ENCODE data around the gene RTBDN. TPM values are rescaled to one million over a fixed set of nuclear protein-coding genes. Genes with fewer than 3 reads are reported as not detected.

Gene RTBDN
- total RNA-seq, 2 donors from 2014 or later: not detected

DNA sequence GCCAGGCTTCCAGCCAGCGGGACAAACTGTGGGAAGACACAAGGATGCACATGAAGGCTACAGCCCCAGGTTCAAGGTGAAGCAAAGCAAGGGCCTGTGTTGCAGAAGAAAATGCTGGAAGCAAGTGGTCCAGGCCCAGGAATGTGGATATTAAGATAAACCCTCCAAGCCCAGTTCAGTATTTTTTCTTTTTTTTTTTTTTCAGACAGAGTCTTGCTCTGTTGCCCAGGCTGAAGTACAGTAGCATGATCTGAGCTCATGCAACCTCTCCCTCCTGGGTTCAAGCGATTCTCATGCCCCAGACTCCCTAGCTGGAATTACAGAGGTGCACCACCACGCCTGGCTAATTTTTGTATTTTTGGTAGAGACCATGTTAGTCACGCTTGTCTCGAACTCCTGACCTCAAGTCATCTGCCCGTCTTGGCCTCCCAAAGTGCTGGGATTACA, 37.2 kb downstream of the RTBDN start:
- DNase-seq (ENCODE audit: low spot score): no peak
- intact Hi-C loops (cut with DNase I): loop anchor here (2.0 to 5.0 kb wide), 2 partner anchors 20 to 35 kb away; no protein-coding TSS in a partner anchor

DNA sequence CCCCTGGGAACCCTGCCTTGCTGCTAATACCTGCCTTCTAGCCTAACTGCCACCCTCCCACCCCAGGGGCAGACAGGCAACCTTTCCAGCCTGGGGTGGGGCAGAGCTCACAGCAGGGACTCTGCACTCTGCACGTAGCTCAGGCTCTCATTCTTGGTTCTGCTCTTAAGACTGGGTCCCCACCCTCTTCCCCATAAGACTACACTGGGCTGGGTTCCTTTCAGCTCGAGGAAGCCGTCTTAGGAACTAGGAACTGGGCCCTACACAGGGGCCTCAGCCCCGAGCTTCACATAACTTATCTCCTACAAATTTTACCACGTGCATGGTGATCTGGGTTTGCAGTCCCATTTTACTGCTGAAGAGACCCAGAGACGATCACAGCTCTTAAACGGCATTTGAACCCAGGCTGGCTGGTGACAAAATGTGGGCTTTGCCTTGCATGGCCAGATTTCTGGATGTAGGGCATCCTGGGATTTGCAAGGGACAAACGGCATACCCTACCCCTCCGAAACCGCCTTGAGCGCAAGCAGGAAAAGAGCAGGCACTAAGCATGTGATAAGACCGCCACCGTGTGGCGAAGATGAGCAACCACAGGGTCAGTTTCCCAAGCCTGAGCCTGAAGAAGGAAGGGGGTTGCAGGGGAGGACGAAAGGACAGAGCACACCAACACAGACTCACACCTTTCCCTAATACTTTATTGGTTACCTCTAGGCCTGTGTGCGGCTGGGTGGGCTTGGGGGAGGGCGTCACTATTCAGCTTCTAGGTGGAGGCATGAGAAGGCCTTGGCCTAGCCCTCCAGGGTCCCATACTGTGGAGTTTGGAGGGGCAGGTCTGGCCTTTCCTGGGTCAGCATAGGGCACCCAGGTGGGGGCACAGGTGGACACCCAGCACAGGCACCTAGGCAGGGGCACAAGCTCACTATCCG, 38.0 kb downstream of the RTBDN start:
- peak; percentile 93 for DNase-seq (ENCODE audit: low spot score)
- intact Hi-C loops (cut with DNase I): loop anchor here (2.0 to 5.0 kb wide), 2 partner anchors 20 to 34 kb away; no protein-coding TSS in a partner anchor

DNA sequence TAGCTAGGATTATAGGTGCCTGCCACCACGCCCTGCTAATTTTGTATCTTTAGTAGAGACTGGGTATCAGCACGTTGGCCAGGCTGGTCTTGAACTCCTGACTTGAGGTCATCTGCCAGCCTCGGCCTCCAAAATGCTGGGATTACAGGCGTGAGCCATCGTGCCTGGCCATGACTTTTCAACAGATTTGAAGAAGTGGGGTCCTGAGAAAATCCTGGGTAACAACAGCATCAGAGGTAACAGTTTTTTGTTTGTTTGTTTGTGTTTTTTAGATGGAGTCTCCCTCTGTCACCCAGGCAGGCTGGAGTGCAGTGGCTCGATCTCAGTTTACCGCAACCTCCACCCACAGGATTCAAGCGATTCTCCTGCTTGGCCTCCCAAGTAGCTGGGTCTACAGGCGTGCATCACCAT, 39.4 kb downstream of the RTBDN start:
- intact Hi-C loops (cut with DNase I): loop anchor here in 1 of 2 donors (2.0 to 5.0 kb wide), 3 partner anchors 16 to 227 kb away; no protein-coding TSS in a partner anchor
- DNase-seq (ENCODE audit: low spot score): no peak

DNA sequence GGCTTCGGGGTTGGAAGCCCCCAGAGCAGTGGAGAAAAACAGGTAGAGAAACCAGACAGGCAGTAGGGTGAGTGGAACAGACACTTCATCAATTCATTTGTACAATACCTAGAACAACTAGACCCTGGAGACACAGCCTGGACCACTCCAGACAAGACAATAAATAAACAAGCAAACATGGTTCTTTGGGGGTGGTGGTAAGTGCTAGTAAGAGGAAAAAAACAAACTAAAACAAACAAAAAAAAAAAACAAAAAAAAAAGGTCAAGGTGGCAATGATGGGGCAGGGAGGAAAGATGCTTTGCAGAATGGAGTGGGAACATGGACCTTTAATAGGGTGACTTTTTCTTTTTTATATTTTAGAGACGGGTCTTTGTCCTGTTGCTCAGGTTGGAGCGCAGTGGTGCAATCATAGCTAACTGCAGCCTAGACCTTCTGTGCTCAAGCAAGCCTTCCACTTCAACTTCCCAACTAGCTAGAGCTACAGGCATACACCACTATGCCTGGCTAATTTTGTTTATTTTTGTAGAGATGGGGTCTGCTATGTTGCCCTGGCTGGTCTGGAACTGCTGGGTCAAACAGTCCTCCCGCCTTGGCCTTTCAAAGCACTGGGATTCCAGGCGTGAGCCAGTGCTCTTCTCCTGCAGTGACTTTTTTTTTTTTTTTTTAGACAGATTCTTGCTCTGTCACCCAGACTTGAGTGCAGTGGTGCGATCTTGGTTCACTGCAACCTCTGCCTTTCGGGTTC, 40.0 kb downstream of the RTBDN start:
- no peak for DNase-seq (ENCODE audit: low spot score)
- intact Hi-C loops (cut with DNase I): loop anchor here in 1 of 2 donors (2.0 to 5.0 kb wide), 2 partner anchors 16 to 228 kb away; no protein-coding TSS in a partner anchor

DNA sequence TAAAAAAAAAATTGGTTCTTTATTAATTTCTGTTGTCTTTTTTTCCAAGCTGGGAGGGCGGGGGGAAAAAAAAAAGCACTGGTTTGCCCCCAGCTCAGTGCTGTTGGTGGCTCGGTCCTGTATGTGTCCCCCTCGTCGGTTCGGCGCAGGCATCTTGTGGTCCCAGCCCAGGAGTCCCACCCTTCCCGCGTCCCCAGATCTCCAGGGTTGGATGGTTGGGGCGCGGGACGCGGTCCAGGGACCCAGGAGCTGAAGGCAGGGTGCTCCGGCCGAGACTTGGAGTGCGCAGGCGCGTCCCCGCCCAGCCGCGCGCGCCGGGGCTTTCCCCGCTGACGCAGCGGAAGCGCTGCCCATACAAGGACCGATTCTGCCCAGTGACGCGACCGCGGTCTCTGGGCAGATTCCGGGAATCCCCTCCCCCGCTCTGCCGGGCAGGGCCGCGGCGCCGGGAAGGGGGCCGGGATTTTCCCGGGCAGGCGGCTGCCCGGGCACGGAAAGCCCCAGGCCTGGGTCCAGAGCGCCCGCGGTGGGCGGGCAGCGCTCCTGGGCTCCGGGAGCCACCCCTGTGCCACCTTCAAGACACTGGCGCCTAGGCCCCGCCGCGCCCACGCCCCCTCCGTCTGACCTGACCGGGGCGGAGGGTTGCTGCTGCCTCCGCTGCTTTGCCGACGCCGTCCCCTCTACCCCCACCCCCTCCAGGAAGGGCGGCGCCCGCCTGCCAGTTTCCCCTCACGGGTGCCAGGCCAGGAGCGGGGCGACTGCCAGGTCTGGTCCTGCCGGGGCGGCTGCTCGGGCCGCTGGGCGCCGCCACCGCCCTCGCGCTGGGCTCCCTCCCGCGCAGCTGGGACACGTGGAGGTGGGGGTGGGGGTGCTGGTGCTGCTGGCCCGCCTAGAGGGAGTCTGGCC, 40.8 kb downstream of the RTBDN start:
- peak; percentile 98 for DNase-seq (ENCODE audit: low spot score)
- intact Hi-C loops (cut with DNase I): loop anchor here in 1 of 2 donors (2.0 to 5.0 kb wide), 2 partner anchors 15 to 229 kb away; no protein-coding TSS in a partner anchor

DNA sequence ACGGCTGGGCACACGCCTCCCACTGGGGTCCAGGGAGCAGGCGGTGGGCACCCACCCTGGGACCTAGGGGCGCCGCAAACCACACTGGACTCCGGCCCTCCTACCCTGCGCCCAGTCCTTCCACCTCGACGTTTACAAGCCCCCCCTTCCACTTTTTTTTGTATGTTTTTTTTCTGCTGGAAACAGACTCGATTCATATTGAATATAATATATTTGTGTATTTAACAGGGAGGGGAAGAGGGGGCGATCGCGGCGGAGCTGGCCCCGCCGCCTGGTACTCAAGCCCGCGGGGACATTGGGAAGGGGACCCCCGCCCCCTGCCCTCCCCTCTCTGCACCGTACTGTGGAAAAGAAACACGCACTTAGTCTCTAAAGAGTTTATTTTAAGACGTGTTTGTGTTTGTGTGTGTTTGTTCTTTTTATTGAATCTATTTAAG, 41.5 kb downstream of the RTBDN start:
- intact Hi-C loops (cut with DNase I): loop anchor here in 1 of 2 donors (5.0 kb wide), 1 partner anchor 229 kb away; no protein-coding TSS in a partner anchor
- no peak for DNase-seq (ENCODE audit: low spot score)

DNA sequence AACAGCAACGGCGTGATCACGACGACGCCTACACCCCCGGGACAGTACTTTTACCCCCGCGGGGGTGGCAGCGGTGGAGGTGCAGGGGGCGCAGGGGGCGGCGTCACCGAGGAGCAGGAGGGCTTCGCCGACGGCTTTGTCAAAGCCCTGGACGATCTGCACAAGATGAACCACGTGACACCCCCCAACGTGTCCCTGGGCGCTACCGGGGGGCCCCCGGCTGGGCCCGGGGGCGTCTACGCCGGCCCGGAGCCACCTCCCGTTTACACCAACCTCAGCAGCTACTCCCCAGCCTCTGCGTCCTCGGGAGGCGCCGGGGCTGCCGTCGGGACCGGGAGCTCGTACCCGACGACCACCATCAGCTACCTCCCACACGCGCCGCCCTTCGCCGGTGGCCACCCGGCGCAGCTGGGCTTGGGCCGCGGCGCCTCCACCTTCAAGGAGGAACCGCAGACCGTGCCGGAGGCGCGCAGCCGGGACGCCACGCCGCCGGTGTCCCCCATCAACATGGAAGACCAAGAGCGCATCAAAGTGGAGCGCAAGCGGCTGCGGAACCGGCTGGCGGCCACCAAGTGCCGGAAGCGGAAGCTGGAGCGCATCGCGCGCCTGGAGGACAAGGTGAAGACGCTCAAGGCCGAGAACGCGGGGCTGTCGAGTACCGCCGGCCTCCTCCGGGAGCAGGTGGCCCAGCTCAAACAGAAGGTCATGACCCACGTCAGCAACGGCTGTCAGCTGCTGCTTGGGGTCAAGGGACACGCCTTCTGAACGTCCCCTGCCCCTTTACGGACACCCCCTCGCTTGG, 42.1 kb downstream of the RTBDN start:
- DNase-seq (ENCODE audit: low spot score): peak; percentile 93
- intact Hi-C loops (cut with DNase I): loop anchor here in 1 of 2 donors (5.0 kb wide), 1 partner anchor 230 kb away; no protein-coding TSS in a partner anchor

DNA sequence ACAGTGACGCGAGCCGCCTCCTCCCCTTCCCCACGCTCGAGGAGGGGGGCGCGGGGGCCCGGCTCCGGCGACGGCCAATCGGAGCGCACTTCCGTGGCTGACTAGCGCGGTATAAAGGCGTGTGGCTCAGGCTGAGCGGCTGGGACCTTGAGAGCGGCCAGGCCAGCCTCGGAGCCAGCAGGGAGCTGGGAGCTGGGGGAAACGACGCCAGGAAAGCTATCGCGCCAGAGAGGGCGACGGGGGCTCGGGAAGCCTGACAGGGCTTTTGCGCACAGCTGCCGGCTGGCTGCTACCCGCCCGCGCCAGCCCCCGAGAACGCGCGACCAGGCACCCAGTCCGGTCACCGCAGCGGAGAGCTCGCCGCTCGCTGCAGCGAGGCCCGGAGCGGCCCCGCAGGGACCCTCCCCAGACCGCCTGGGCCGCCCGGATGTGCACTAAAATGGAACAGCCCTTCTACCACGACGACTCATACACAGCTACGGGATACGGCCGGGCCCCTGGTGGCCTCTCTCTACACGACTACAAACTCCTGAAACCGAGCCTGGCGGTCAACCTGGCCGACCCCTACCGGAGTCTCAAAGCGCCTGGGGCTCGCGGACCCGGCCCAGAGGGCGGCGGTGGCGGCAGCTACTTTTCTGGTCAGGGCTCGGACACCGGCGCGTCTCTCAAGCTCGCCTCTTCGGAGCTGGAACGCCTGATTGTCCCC, 42.9 kb downstream of the RTBDN start, which contains the start of gene JUNB:
Gene JUNB, plus strand, starts transcription at position 142 of the 706 bp plus-strand sequence. Its CDS starts 286 bp downstream, at position 428.
- intact Hi-C loops (cut with DNase I): loop anchor here in 1 of 2 donors (5.0 kb wide), 1 partner anchor 231 kb away; no protein-coding TSS in a partner anchor

DNA sequence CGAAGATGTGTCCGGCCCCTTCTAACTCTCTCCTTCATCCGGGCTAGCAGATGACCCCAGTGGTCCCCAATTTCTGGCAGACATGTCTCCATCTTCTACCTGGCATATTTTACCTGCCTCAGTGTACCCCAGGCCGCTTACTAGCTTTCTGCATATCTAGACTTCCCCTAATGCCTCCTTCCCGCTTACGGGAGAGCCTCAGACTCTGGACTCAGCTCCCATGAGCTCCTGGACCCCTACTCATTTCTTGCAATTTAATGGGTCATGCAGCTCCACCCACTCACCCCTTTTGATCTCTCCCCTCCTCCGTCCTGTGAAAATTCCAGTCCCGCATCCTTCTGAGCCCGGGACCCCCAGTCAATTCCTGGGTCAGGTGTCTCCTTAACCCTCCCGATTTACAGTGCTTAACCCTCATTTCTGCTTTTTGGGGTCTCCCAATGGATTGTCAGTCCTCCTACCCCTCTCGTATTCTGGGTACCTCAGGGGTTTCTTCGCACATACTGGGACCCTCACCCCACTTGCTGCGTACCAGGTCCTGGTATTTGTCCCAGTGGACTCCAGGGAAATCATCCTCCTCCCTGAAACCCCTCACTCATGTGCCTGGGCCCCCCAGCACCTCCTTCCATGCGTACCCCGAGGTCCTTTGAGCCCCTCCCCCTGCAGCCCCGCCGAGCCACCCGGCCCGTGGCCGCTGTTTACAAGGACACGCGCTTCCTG, 43.6 kb downstream of the RTBDN start:
- no peak for DNase-seq (ENCODE audit: low spot score)
- intact Hi-C loops (cut with DNase I): loop anchor here in 1 of 2 donors (5.0 kb wide), 1 partner anchor 232 kb away; no protein-coding TSS in a partner anchor

More for the DNA sequence above, 42.9 kb downstream of the RTBDN start, which contains the start of gene JUNB:
- peak; percentile 99 for DNase-seq (ENCODE audit: low spot score)

DNA sequence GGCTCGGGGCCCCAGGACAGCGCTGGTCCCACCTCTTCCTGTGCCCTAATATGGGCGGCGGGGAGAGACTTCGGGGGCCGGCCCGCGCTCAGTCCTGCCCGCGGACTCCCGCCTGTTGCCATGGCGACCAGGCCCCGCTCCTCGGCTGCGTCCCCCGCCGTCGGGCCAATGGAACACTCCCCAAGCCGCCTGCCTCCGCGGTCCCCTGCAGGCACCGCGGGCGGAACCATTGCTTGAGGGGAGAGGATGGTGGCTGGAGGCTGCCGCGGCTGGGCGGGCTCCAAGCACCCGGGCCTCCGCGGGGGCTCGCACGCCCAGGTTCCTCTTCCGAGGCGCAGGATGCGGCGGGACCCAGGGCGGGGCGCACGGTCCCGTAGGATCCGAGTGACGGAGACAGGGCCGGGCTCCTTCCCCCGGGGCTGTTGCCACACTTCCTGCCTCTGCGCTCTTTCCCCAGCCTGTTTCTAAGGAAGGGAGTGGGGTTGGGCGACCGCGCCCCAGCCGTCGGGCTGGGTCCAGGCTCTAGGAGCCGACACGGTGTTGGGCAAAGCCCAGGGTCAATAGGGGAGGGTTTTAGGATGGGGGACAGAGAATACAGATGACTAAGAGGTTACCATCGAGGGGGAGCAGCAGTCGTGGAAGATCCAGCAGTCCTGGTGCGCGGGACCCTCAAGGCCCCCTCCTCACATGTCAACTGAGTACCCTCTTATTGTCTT, 44.3 kb downstream of the RTBDN start:
- intact Hi-C loops (cut with DNase I): loop anchor here in 1 of 2 donors (5.0 kb wide), 1 partner anchor 232 kb away; no protein-coding TSS in a partner anchor
- peak; percentile 100 for DNase-seq (ENCODE audit: low spot score)

DNA sequence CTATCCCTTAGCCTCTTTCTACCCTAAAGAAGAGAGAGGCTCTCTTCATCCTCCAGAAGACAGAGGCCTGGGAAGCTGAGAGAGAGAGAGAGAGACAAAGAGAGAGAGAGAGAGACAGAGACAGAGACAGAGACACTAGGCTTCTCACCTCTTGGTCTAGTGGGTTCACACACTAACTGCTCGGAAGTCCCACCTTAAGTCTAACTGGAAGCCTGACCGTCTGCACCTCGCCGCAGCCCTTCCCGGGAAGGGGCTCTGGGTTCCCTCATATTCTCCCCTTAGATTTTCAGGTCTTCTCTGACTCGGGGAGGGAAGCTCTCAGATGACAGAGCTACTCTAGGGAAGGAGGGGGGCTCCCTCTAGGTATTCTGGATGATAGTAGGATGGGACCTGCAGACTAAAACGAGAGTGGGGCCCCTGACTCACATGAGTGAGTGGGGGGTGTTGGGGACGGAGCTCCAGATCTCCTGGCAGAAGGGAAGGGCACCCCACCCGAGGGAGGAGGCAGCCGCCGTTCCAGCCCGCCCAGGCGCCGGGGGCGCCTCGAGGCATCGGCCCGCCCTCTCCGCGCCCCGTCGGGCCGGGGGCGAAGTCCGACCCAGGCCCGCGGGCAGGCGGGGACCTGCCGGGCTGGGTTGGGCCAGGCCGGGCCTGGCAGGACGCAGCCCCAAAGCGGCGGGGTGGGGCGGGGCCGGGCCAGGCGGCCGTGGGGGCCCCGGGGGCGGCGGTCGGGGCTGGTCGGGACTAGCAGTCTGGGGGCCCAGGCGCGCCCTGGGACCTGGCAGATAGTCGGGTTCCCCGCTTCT, 45.1 kb downstream of the RTBDN start:
- intact Hi-C loops (cut with DNase I): no loop called here
- no peak for DNase-seq (ENCODE audit: low spot score)

DNA sequence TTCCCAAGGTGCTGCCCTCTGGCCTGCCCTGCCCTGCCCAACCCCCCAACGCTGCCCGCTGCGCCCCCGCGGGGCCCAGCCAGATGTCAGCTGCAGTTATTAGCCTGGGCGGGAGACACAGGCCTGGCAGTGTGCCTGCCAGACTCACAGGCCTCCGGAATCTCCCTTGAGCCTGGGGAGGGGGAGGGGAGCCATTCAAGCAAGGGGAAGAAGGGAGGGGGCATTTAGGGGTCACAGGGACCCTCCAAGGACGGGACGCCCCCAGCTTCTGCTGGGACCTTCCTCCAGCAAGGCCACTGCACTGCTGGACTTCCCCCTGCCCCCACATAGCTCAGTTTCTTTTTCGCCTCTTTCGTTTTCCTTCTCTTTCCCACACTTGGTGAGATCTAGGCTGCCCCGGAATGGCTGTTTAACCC, 45.7 kb downstream of the RTBDN start:
- DNase-seq (ENCODE audit: low spot score): peak; percentile 93
- intact Hi-C loops (cut with DNase I): no loop called here

DNA sequence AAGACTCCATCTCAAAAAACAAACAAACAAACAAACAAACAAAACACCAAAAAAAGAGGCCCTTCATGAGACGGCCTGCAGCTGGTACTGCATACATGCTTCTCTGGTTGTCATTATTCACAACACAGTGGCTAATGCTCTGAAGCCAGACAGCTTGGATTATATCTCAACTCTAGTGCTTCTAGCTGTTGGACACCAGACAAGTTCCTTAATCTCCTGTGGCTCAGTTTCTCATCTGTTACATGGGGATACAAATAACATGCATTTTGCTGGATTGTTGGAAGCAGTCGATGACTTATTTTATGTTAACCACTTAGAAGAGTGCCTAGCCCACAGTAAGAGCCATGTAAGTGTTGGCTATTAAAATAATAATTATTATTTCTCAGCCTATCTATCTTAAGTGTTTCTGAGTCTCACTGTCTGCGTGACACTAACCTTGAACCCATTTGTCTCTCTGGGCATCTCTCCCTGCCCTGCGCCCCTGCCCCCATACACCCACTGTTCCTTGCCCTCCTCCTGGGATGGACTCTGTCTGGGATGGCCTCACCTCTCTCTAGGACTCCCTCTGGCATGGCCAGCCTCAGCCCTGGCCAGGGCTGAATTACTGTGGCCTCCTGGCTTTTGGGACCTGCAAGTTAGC, 46.2 kb downstream of the RTBDN start:
- DNase-seq (ENCODE audit: low spot score): no peak
- intact Hi-C loops (cut with DNase I): no loop called here

DNA sequence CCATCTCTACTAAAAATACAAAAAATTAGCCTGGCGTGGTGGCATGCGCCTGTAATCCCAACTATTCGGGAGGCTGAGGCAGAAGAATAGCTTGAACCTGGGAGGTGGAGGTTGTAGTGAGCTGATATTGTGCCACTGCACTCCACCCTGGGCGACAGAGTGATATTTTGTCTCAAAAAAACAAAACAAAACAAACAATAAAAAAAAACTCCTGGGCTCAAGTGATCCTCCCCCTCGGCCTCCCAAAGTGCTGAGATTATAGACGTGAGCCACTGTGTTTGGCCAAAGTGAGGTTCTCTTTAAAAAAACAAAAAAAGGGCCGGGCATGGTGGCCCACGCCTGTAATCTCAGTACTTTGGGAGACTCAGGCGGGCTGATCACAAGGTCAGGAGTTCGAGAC, 46.9 kb downstream of the RTBDN start:
- intact Hi-C loops (cut with DNase I): no loop called here

More for the DNA sequence above, 46.9 kb downstream of the RTBDN start:
- DNase-seq (ENCODE audit: low spot score): no peak

Measured in posterior vena cava (tissue), 2 donors.